ENCODE measurements around the gene ECT2L. TPM values are rescaled to one million over a fixed set of nuclear protein-coding genes. Genes with fewer than 3 reads are reported as not detected.
"Not testable (repeated sequence)": the region's sequence is repeated elsewhere in the genome, so short reads cannot be mapped to it uniquely, and the experiment has no call there.

The ECT2L gene
- total RNA-seq, 1 experiment from 2014 or later, result not detected

DNA sequence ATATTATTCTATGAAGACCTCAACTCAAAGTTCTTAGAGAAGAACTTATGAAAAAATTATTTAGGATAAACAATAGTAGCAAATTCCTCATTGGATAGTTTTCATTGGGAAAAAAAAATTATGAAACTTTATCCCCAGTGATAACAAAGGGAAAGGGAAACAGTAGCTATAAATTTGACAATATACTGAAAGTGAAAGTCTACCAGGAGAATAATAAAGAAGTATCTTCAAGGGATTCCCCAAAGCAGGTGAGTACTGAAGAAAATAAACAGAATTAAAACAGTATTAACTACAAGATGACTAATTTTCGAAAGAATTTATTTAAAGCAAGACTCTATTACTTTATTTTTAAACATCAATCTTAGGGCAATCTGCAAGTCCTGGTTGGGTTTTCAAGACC lies 135.8 kb downstream of the ECT2L start:
- Histone ChIP-seq H3K4me2 (ENCODE audit: low read length) (no peak overlapping the region), H3K79me2 (ENCODE audit: insufficient read depth, low read length) (no peaks in the 10 kb centered on the region; the same call in 1 of the 2 replicates), H3K4me1 (ENCODE audit: control insufficient read depth in 1 of 2, insufficient read depth in 2 of 2, low read length in 2 of 2) (no peaks in the 10 kb centered on the region), H4K20me1 (ENCODE audit: insufficient read depth) (no peaks in the 10 kb centered on the region), H3K4me3 (replicated peaks in 1 of 2; ENCODE audit: low read depth in 1 of 2, low read length in 2 of 2) (no peak overlapping the region), H3K9ac (ENCODE audit: low read length) (no peak overlapping the region), H3K9me3 (ENCODE audit: control insufficient read depth in 1 of 2, insufficient read depth in 1 of 2, low read depth in 1 of 2, low read length in 2 of 2) (no peaks in the 10 kb centered on the region), H3K9me2 (ENCODE audit: insufficient read depth) (no peaks in the 10 kb centered on the region), H3K27ac (ENCODE audit: low read depth, low read length) (no peak overlapping the region), H2AFZ (ENCODE audit: low read depth, low read length, poor library complexity, severe bottlenecking) (no peak overlapping the region), H3K27me3 (ENCODE audit: insufficient read depth, low read length) (no peaks in the 10 kb centered on the region), H3K36me3 (ENCODE audit: control insufficient read depth in 1 of 2, insufficient read depth in 2 of 2, low read length in 2 of 2) (peaks cover 0 to 16% of the 10 kb centered on the region in 2 experiments; a peak in 3 of 4 replicates)
- POLR2A ChIA-PET, result no interaction called here
- TF ChIP-seq SP1 (IDR thresholded peaks at IDR 0.05; ENCODE audit: low read depth) (no peak), ZFX (IDR thresholded peaks at IDR 0.05) (no peak), POLR2AphosphoS5 (IDR thresholded peaks at IDR 0.05; ENCODE audit: low read depth, low read length) (no peak), TCF7L2 (IDR thresholded peaks at IDR 0.05; ENCODE audit: borderline replicate concordance, extremely low read depth, insufficient read depth, insufficient read length) (no peak), ZNF274 (IDR thresholded peaks at IDR 0.05; ENCODE audit: low read depth, low read length) (no peak), EGR1 (IDR thresholded peaks at IDR 0.05; ENCODE audit: low read depth) (no peak)
- TF ChIP-seq, protein P1, sequence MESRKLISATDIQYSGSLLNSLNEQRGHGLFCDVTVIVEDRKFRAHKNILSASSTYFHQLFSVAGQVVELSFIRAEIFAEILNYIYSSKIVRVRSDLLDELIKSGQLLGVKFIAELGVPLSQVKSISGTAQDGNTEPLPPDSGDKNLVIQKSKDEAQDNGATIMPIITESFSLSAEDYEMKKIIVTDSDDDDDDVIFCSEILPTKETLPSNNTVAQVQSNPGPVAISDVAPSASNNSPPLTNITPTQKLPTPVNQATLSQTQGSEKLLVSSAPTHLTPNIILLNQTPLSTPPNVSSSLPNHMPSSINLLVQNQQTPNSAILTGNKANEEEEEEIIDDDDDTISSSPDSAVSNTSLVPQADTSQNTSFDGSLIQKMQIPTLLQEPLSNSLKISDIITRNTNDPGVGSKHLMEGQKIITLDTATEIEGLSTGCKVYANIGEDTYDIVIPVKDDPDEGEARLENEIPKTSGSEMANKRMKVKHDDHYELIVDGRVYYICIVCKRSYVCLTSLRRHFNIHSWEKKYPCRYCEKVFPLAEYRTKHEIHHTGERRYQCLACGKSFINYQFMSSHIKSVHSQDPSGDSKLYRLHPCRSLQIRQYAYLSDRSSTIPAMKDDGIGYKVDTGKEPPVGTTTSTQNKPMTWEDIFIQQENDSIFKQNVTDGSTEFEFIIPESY (IDR thresholded peaks at IDR 0.05; ENCODE audit: extremely low read depth, insufficient replicate concordance, low read length), result no peak
- TF ChIP-seq, protein P2, sequence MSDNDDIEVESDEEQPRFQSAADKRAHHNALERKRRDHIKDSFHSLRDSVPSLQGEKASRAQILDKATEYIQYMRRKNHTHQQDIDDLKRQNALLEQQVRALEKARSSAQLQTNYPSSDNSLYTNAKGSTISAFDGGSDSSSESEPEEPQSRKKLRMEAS (IDR thresholded peaks at IDR 0.05), result no peak
- TF ChIP-seq, protein P3, sequence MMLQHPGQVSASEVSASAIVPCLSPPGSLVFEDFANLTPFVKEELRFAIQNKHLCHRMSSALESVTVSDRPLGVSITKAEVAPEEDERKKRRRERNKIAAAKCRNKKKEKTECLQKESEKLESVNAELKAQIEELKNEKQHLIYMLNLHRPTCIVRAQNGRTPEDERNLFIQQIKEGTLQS (IDR thresholded peaks at IDR 0.05), result no peak
- CTCF ChIA-PET, result no interaction called here
- DNase-seq (ENCODE audit: low read depth, low spot score), result no peak
- RAD21 ChIA-PET (ENCODE audit: low non-redundant PET in 1 of 2, low total read pairs in 2 of 2, uncharacterized antibody in 2 of 2, unreplicated experiment in 2 of 2), result no interaction called here
- intact Hi-C loops (cut with micrococcal nuclease), result no loop called here
- ATAC-seq, result no peak
- no TSS peak for BruUV-seq (replicated peaks)

DNA sequence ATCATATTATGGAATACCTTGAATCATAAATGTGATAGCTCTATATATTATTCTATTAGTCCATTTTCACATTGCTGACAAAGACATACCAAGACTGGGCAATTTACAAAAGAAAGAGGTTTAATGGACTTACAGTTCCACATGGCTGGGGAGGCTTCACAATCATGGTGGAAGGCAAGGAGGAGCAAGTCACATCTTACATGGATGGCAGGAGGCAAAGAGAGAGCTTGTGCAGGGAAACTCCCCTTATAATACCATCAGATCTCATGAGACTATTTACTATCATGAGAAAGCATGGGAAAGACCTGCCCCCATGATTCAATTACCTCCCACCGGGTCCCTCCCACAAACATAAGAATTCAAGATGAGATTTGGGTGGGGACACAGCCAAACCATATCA lies 141.0 kb downstream of the ECT2L start:
- H3K9me3 ChIP-seq (ENCODE audit: control insufficient read depth in 1 of 2, insufficient read depth in 1 of 2, low read depth in 1 of 2, low read length in 2 of 2); H3K27me3 ChIP-seq (ENCODE audit: insufficient read depth, low read length); H3K9me2 ChIP-seq (ENCODE audit: insufficient read depth); H3K4me1 ChIP-seq (ENCODE audit: control insufficient read depth in 1 of 2, insufficient read depth in 2 of 2, low read length in 2 of 2); CTCF ChIA-PET; intact Hi-C loops (cut with micrococcal nuclease); H3K27ac ChIP-seq (ENCODE audit: low read depth, low read length); POLR2A ChIA-PET; H4K20me1 ChIP-seq (ENCODE audit: insufficient read depth); H3K79me2 ChIP-seq (ENCODE audit: insufficient read depth, low read length); H3K4me3 ChIP-seq (replicated peaks in 1 of 2; ENCODE audit: low read depth in 1 of 2, low read length in 2 of 2); H3K9ac ChIP-seq (ENCODE audit: low read length); ATAC-seq; H3K4me2 ChIP-seq (ENCODE audit: low read length); RAD21 ChIA-PET (ENCODE audit: low non-redundant PET in 1 of 2, low total read pairs in 2 of 2, uncharacterized antibody in 2 of 2, unreplicated experiment in 2 of 2); BruUV-seq (replicated peaks); DNase-seq (ENCODE audit: low read depth, low spot score); H2AFZ ChIP-seq (ENCODE audit: low read depth, low read length, poor library complexity, severe bottlenecking): not testable (repeated sequence)
- H3K36me3 ChIP-seq (ENCODE audit: control insufficient read depth in 1 of 2, insufficient read depth in 2 of 2, low read length in 2 of 2), result peaks cover 4 to 17% of the 10 kb centered on the region in 2 experiments
